GM21367 (cell line): ENCODE data around the gene PCSK9.
A peak's percentile ranks its signal among the peaks of the same experiment; 100 is the strongest.

Source experiments
- ATAC-seq: cut with Tn5 transposase; IDR thresholded peaks from one replicate; pipeline ENCODE4 v1.9.1; 2021; ENCODE audit not compliant: unreplicated experiment

Gene PCSK9

GRCh38 chr1:55057270-55057955 lies 18.1 kb downstream of the PCSK9 start:
- no peak for ATAC-seq

GRCh38 chr1:55057956-55058298 lies 18.6 kb downstream of the PCSK9 start:
- no peak for ATAC-seq

- no peak for ATAC-seq
Observed at GRCh38 chr1:55059302-55060132, 20.2 kb downstream of the PCSK9 start.

GRCh38 chr1:55060133-55060999 lies 21.0 kb downstream of the PCSK9 start:
- no peak for ATAC-seq

GRCh38 chr1:55061000-55061705 lies 21.8 kb downstream of the PCSK9 start:
- ATAC-seq, result no peak

- ATAC-seq, result no peak
Observed at GRCh38 chr1:55061706-55062321, 22.5 kb downstream of the PCSK9 start.

GRCh38 chr1:55062801-55063576 lies 23.6 kb downstream of the PCSK9 start:
- no peak for ATAC-seq

- no peak for ATAC-seq
Observed at GRCh38 chr1:55063577-55063942, 24.2 kb downstream of the PCSK9 start.

GRCh38 chr1:55064071-55064581 lies 24.8 kb downstream of the PCSK9 start:
- peak; percentile 58 for ATAC-seq

GRCh38 chr1:55064861-55065263 lies 25.5 kb downstream of the PCSK9 start:
- ATAC-seq, result no peak

- ATAC-seq, result no peak
Observed at GRCh38 chr1:55065648-55066047, 26.3 kb downstream of the PCSK9 start.

GRCh38 chr1:55067022-55067778 lies 27.9 kb downstream of the PCSK9 start:
- ATAC-seq, result no peak

- ATAC-seq, result no peak
Observed at GRCh38 chr1:55067914-55068313, 28.6 kb downstream of the PCSK9 start.

GRCh38 chr1:55068638-55069037 lies 29.3 kb downstream of the PCSK9 start:
- ATAC-seq, result no peak

GRCh38 chr1:55069280-55069679 lies 29.9 kb downstream of the PCSK9 start:
- ATAC-seq, result no peak

GRCh38 chr1:55070293-55071164 lies 31.2 kb downstream of the PCSK9 start:
- no peak for ATAC-seq

- ATAC-seq, result no peak
Observed at GRCh38 chr1:55071477-55071876, 32.1 kb downstream of the PCSK9 start.
